Caco-2 (cell line): Measurements from ENCODE around the gene SLC38A7. TPM values are rescaled to one million over a fixed set of nuclear protein-coding genes. Genes with fewer than 3 reads are reported as not detected.
"Not testable (repeated sequence)": the region's sequence is repeated elsewhere in the genome, so short reads cannot be mapped to it uniquely, and the experiment has no call there.

Experiments
- BruUV-seq: library from RNA; stranded (reverse); fragments of 400-500 nt; replicated peaks from 2 replicates; lab custom pipeline; 2021; lab: Mats Ljungman, UMichigan
- CTCF ChIA-PET: fragments of 300-600 bp; sonication (Branson Sonifier 250); formaldehyde crosslinking; loops from one replicate; lab custom pipeline; 2022; ENCODE audit warnings: antibody characterized with exemption; lab: Charles Lee
- POLR2A ChIA-PET: fragments of 300-600 bp; sonication (Branson Sonifier 250); formaldehyde crosslinking; loops from one replicate; lab custom pipeline; 2022; ENCODE audit warnings: antibody characterized with exemption; lab: Charles Lee
- DNase-seq, 2 experiments: peaks; one replicate each; pipeline versions ENCODE4 v3.0.0 to v3.0.0-alpha.2; 2020 to 2022
- H3K27me3 ChIP-seq: replicated peaks from 2 replicates; pipeline ENCODE4 v1.6.0; 2011; ENCODE audit warnings: low read length; ENCODE audit not compliant: control insufficient read depth, insufficient read depth
- H3K36me3 ChIP-seq: 2 replicates; pipeline ENCODE4 v1.5.1; 2011; ENCODE audit warnings: low read length; ENCODE audit not compliant: control insufficient read depth, insufficient read depth
- H3K4me1 ChIP-seq: fragments of 250-450 bp; sonication (Bioruptor Pico); 2 replicates; pipeline ENCODE4 v1.5.1; 2020; ENCODE audit warnings: mild to moderate bottlenecking
- H3K4me3 ChIP-seq: 2 replicates; pipeline ENCODE4 v1.5.1; 2011; ENCODE audit warnings: low read depth, mild to moderate bottlenecking, control low read depth, low read length
- H3K9me3 ChIP-seq: fragments of 250-450 bp; sonication (Bioruptor Pico); 2 replicates; pipeline ENCODE4 v1.5.1; 2020; ENCODE audit warnings: mild to moderate bottlenecking, moderate library complexity
- H3K27ac Mint-ChIP-seq: one replicate; pipeline ENCODE4 v1.8.0; 2022; ENCODE audit warnings: mixed read lengths; ENCODE audit not compliant: unreplicated experiment
- H3K27me3 Mint-ChIP-seq: one replicate; pipeline ENCODE4 v1.8.0; 2022; ENCODE audit warnings: mixed read lengths; ENCODE audit not compliant: insufficient read depth, unreplicated experiment
- H3K36me3 Mint-ChIP-seq: one replicate; pipeline ENCODE4 v1.8.0; 2022; ENCODE audit warnings: mild to moderate bottlenecking, mixed read lengths; ENCODE audit not compliant: insufficient read depth, unreplicated experiment
- H3K4me1 Mint-ChIP-seq: one replicate; pipeline ENCODE4 v1.8.0; 2022; ENCODE audit warnings: low read depth, mixed read lengths; ENCODE audit not compliant: unreplicated experiment
- H3K4me3 Mint-ChIP-seq: one replicate; pipeline ENCODE4 v1.8.0; 2022; ENCODE audit warnings: mild to moderate bottlenecking, moderate library complexity, mixed read lengths; ENCODE audit not compliant: unreplicated experiment
- H3K9me3 Mint-ChIP-seq: one replicate; pipeline ENCODE4 v1.8.0; 2022; ENCODE audit warnings: mixed read lengths; ENCODE audit not compliant: unreplicated experiment
- CTCF ChIP-seq, 2 experiments: fragments of 200-600 bp in 1 of 2; IDR thresholded peaks; 1 replicate in 1 of 2; 2 replicates in 1 of 2; pipeline versions ENCODE4 v1.5.1 to v1.8.0; 2011 to 2022; ENCODE audit warnings: antibody characterized with exemption in 1 of 2, control low read depth in 1 of 2, inconsistent platforms in 1 of 2, low read depth in 1 of 2, low read length in 1 of 2, mild to moderate bottlenecking in 1 of 2, moderate library complexity in 1 of 2; ENCODE audit not compliant: insufficient read depth in 1 of 2, severe bottlenecking in 1 of 2, unreplicated experiment in 1 of 2
- intact Hi-C: fragments of 100-400 bp; cut with micrococcal nuclease; formaldehyde crosslinking; loops from one replicate; pipeline ENCODE4 v1.10.0; 2022; ENCODE audit not compliant: unreplicated experiment
- total RNA-seq: library from RNA; stranded (reverse); gene quantifications from 2 replicates; pipeline ENCODE4 v1.2.3, GENCODE V29; 2022

SLC38A7 gene
- total RNA-seq, 1 experiment from 2014 or later = 24.1 TPM

- no peaks in the 10 kb centered on the region for H3K27me3 ChIP-seq
- ChIA-PET CTCF (no interaction called here), POLR2A (no interaction called here)
- no peaks in the 10 kb centered on the region; the same call in 1 of the 2 replicates for H3K4me1 ChIP-seq
- Mint-ChIP-seq H3K4me3 (no peak overlapping the region), H3K4me1 (no peaks in the 10 kb centered on the region), H3K36me3 (no peaks in the 10 kb centered on the region), H3K9me3 (peaks cover 25% of the 10 kb centered on the region), H3K27me3 (peaks cover 3% of the 10 kb centered on the region), H3K27ac (no peak overlapping the region)
- no peak overlapping the region for H3K4me3 ChIP-seq
- H3K9me3 ChIP-seq = no peaks in the 10 kb centered on the region
- no peak for TF ChIP-seq CTCF (IDR thresholded peaks at IDR 0.05; ENCODE audit: insufficient read depth in 1 of 2, low read depth in 1 of 2, low read length in 1 of 2, severe bottlenecking in 1 of 2, unreplicated experiment in 1 of 2)
- DNase-seq = no peak
- BruUV-seq = no TSS peak
- no peaks in the 10 kb centered on the region for H3K36me3 ChIP-seq
- intact Hi-C loops = no loop called here
These were observed 10.8 kb upstream of the SLC38A7 start for GRCh38 chr16:58695368-58695767.

- BruUV-seq = no TSS peak
These were observed 7.9 kb upstream of the SLC38A7 start for GRCh38 chr16:58692450-58692849.

GRCh38 chr16:58686985-58687706 lies 2.6 kb upstream of the SLC38A7 start:
- DNase-seq, H3K36me3 ChIP-seq, H3K27ac Mint-ChIP-seq, POLR2A ChIA-PET, BruUV-seq, H3K9me3 Mint-ChIP-seq, H3K27me3 ChIP-seq, H3K4me1 Mint-ChIP-seq, H3K36me3 Mint-ChIP-seq, H3K27me3 Mint-ChIP-seq, intact Hi-C loops, H3K9me3 ChIP-seq, H3K4me3 ChIP-seq, H3K4me3 Mint-ChIP-seq, H3K4me1 ChIP-seq: not testable (repeated sequence)
- CTCF ChIA-PET = interaction anchor here (0.9 kb wide), 1 partner anchor 69 kb away, joined by 4 read pairs; no protein-coding TSS in a partner anchor

More at GRCh38 chr16:58692450-58692849, 7.9 kb upstream of the SLC38A7 start:
- Histone ChIP-seq H3K36me3 (no peaks in the 10 kb centered on the region), H3K4me3 (no peak overlapping the region), H3K9me3 (no peaks in the 10 kb centered on the region), H3K4me1 (no peaks in the 10 kb centered on the region; the same call in 1 of the 2 replicates), H3K27me3 (no peaks in the 10 kb centered on the region)
- H3K9me3 Mint-ChIP-seq = peaks cover 25% of the 10 kb centered on the region
- H3K27ac Mint-ChIP-seq = no peak overlapping the region
- H3K4me1 Mint-ChIP-seq = no peaks in the 10 kb centered on the region
- intact Hi-C loops = no loop called here
- POLR2A ChIA-PET = no interaction called here
- no peak for DNase-seq
- CTCF ChIA-PET = no interaction called here
- H3K27me3 Mint-ChIP-seq = peaks cover 9% of the 10 kb centered on the region
- H3K36me3 Mint-ChIP-seq = no peaks in the 10 kb centered on the region
- no peak for TF ChIP-seq CTCF (IDR thresholded peaks at IDR 0.05; ENCODE audit: insufficient read depth in 1 of 2, low read depth in 1 of 2, low read length in 1 of 2, severe bottlenecking in 1 of 2, unreplicated experiment in 1 of 2)
- H3K4me3 Mint-ChIP-seq = no peak overlapping the region
